Mesendoderm (in vitro differentiated cells): ENCODE data around the gene SDK1.

Experiments
- DNase-seq: peaks from one replicate; pipeline ENCODE4 v3.0.0; 2013
- H2AK5ac ChIP-seq: 2 replicates; pipeline ENCODE4 v1.6.1; 2013; ENCODE audit warnings: low read length, inconsistent platforms
- H2BK120ac ChIP-seq: 2 replicates; pipeline ENCODE4 v1.6.1; 2013; ENCODE audit warnings: low read depth, mild to moderate bottlenecking, low read length, moderate library complexity, mixed read lengths
- H2BK15ac ChIP-seq: replicated peaks from 2 replicates; pipeline ENCODE4 v1.6.1; 2013; ENCODE audit warnings: low read depth, mild to moderate bottlenecking, moderate library complexity
- H2BK5ac ChIP-seq: 2 replicates; pipeline ENCODE4 v1.6.1; 2013; ENCODE audit warnings: low read length, inconsistent platforms
- H3K18ac ChIP-seq: 2 replicates; pipeline ENCODE4 v1.6.1; 2013; ENCODE audit warnings: mild to moderate bottlenecking, low read length, mixed read lengths
- H3K23ac ChIP-seq: one replicate; pipeline ENCODE4 v1.6.1; 2013; ENCODE audit warnings: low read length
- H3K27ac ChIP-seq: 2 replicates; pipeline ENCODE4 v1.5.1; 2013; ENCODE audit warnings: low read depth, mild to moderate bottlenecking, inconsistent platforms, low read length, moderate library complexity
- H3K27me3 ChIP-seq: 2 replicates; pipeline ENCODE4 v1.6.1; 2013; ENCODE audit warnings: low read length, control low read depth, mild to moderate bottlenecking, inconsistent platforms; ENCODE audit not compliant: insufficient read depth, poor library complexity
- H3K36me3 ChIP-seq: 2 replicates; pipeline ENCODE4 v1.6.1; 2013; ENCODE audit warnings: low read length, inconsistent platforms; ENCODE audit not compliant: control insufficient read depth, insufficient read depth
- H3K4ac ChIP-seq: one replicate; pipeline ENCODE4 v1.6.1; 2013; ENCODE audit warnings: low read depth, mild to moderate bottlenecking, low read length, moderate library complexity
- H3K4me1 ChIP-seq: 2 replicates; pipeline ENCODE4 v1.6.1; 2013; ENCODE audit warnings: low read depth, low read length, inconsistent platforms; ENCODE audit not compliant: control insufficient read depth
- H3K4me2 ChIP-seq: 2 replicates; pipeline ENCODE4 v1.6.1; 2013; ENCODE audit warnings: low read length
- H3K4me3 ChIP-seq: 2 replicates; pipeline ENCODE4 v1.5.1; 2013; ENCODE audit warnings: mild to moderate bottlenecking, low read length
- H3K56ac ChIP-seq: one replicate; pipeline ENCODE4 v1.6.1; 2013; ENCODE audit warnings: low read length
- H3K79me1 ChIP-seq: 2 replicates; pipeline ENCODE4 v1.6.1; 2013; ENCODE audit warnings: low read length, inconsistent platforms
- H3K79me2 ChIP-seq: 2 replicates; pipeline ENCODE4 v1.6.1; 2013; ENCODE audit warnings: mild to moderate bottlenecking, low read length; ENCODE audit not compliant: control insufficient read depth, insufficient read depth
- H3K9ac ChIP-seq: 2 replicates; pipeline ENCODE4 v1.6.1; 2013; ENCODE audit warnings: low read length, inconsistent platforms
- H4K5ac ChIP-seq: one replicate; pipeline ENCODE4 v1.6.1; 2013; ENCODE audit warnings: low read length
- H4K8ac ChIP-seq: one replicate; pipeline ENCODE4 v1.6.1; 2013; ENCODE audit warnings: low read depth, mild to moderate bottlenecking, control low read depth, low read length, moderate library complexity
- WGBS: extraction: QIAGEN DNeasy Blood & Tissue Kit; methylation state at CpG from one replicate; pipeline ENCODE4 v1.1.7; 2013; ENCODE audit warnings: low lambda C conversion rate, missing lambda C conversion rate; ENCODE audit not compliant: insufficient coverage; ENCODE audit errors: extremely low coverage; 5-methylcytosine and 5-hydroxymethylcytosine counted together

Gene SDK1

GRCh38 chr7:4033996-4034395, 732.9 kb downstream of the SDK1 start:
- DNase-seq, result no peak
- Histone ChIP-seq H4K5ac (no peak overlapping the region), H3K18ac (no peak overlapping the region), H3K9ac (no peak overlapping the region), H3K4me2 (no peak overlapping the region), H3K56ac (no peak overlapping the region), H3K79me2 (no peaks in the 10 kb centered on the region), H3K4me3 (no peak overlapping the region), H2BK120ac (no peak overlapping the region), H3K23ac (no peak overlapping the region), H3K79me1 (no peaks in the 10 kb centered on the region), H2BK15ac (no peak overlapping the region), H2BK5ac (no peak overlapping the region), H3K36me3 (no peaks in the 10 kb centered on the region), H4K8ac (no peak overlapping the region), H2AK5ac (no peak overlapping the region), H3K27me3 (no peaks in the 10 kb centered on the region), H3K4me1 (no peaks in the 10 kb centered on the region), H3K27ac (no peak overlapping the region), H3K4ac (no peak overlapping the region)
- no CpG with 5 or more reads among the region's 12 CpGs for WGBS

GRCh38 chr7:4037308-4037707, 736.3 kb downstream of the SDK1 start:
- H3K79me1 ChIP-seq, result no peaks in the 10 kb centered on the region
- H2BK15ac ChIP-seq, result no peak overlapping the region
- H3K4me2 ChIP-seq, result no peak overlapping the region
- H2AK5ac ChIP-seq, result no peak overlapping the region
- H3K23ac ChIP-seq, result no peak overlapping the region
- no peak overlapping the region for H3K4ac ChIP-seq
- WGBS, result no CpG with 5 or more reads among the region's 4 CpGs
- no peak overlapping the region for H2BK120ac ChIP-seq
- no peaks in the 10 kb centered on the region for H3K27me3 ChIP-seq
- no peak overlapping the region for H3K27ac ChIP-seq
- H4K5ac ChIP-seq, result no peak overlapping the region
- no peak overlapping the region for H2BK5ac ChIP-seq
- no peak overlapping the region for H3K18ac ChIP-seq
- no peaks in the 10 kb centered on the region for H3K79me2 ChIP-seq
- no peak overlapping the region for H3K4me3 ChIP-seq
- H3K4me1 ChIP-seq, result no peaks in the 10 kb centered on the region
- H3K9ac ChIP-seq, result no peak overlapping the region
- no peak overlapping the region for H3K56ac ChIP-seq
- DNase-seq, result no peak
- no peaks in the 10 kb centered on the region for H3K36me3 ChIP-seq
- no peak overlapping the region for H4K8ac ChIP-seq

GRCh38 chr7:4037877-4038276, 736.8 kb downstream of the SDK1 start:
- Histone ChIP-seq H3K4ac (no peak overlapping the region), H3K79me1 (no peaks in the 10 kb centered on the region), H2AK5ac (no peak overlapping the region), H2BK120ac (no peak overlapping the region), H4K5ac (no peak overlapping the region), H2BK15ac (no peak overlapping the region), H3K18ac (no peak overlapping the region), H2BK5ac (no peak overlapping the region), H3K36me3 (no peaks in the 10 kb centered on the region), H3K27ac (no peak overlapping the region), H4K8ac (no peak overlapping the region), H3K4me2 (no peak overlapping the region), H3K9ac (no peak overlapping the region), H3K4me1 (no peaks in the 10 kb centered on the region), H3K4me3 (no peak overlapping the region), H3K27me3 (no peaks in the 10 kb centered on the region), H3K56ac (no peak overlapping the region), H3K79me2 (no peaks in the 10 kb centered on the region), H3K23ac (no peak overlapping the region)
- no CpG with 5 or more reads among the region's 4 CpGs for WGBS
- no peak for DNase-seq

GRCh38 chr7:4040109-4040928, 739.3 kb downstream of the SDK1 start:
- DNase-seq, result peak; percentile 35

DNA sequence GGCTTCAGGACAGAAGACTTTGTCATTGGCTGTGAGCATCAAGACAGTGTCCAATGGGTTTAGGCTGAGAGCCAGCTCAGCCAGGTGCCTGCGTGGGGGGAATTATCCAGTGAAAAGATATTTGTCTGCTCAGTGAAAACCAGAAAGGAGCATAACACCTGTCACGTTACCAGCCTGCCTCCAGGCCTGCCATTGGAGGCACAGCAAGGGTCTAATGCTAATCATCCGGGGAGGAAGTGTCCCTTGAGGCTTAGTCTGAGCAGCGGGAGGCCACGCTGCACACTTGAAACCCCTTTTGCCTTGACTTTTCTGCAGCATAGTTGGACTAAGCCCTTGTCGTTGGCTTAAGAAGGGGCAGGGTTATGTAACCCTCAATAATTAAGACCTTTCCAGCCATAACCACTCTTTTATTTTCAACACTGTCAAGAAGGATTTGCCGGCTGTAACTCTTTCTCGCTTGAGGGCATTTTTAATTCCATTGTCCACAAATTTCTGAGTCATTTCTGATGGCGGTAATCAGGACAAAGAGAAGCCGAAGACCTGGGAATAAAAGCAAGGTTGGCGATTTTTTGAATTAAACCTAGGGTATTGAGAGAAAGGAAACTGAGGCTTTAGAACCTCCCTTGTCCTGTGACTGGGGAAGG, 741.5 kb downstream of the SDK1 start:
- H2BK120ac ChIP-seq, result no peak overlapping the region
- H3K4ac ChIP-seq, result no peak overlapping the region
- no peak overlapping the region for H2BK5ac ChIP-seq
- no peaks in the 10 kb centered on the region for H3K79me2 ChIP-seq
- H2AK5ac ChIP-seq, result no peak overlapping the region
- H3K4me1 ChIP-seq, result no peaks in the 10 kb centered on the region
- WGBS, result no CpG with 5 or more reads among the region's 11 CpGs
- no peak overlapping the region for H3K18ac ChIP-seq
- no peaks in the 10 kb centered on the region for H3K36me3 ChIP-seq
- no peak overlapping the region for H3K4me2 ChIP-seq
- H3K27me3 ChIP-seq, result no peaks in the 10 kb centered on the region
- no peak for DNase-seq
- no peak overlapping the region for H3K4me3 ChIP-seq
- H3K79me1 ChIP-seq, result no peaks in the 10 kb centered on the region
- H4K5ac ChIP-seq, result no peak overlapping the region
- no peak overlapping the region for H3K23ac ChIP-seq
- H3K9ac ChIP-seq, result no peak overlapping the region
- no peak overlapping the region for H3K27ac ChIP-seq
- no peak overlapping the region for H2BK15ac ChIP-seq
- no peak overlapping the region for H4K8ac ChIP-seq
- no peak overlapping the region for H3K56ac ChIP-seq

More at GRCh38 chr7:4040109-4040928, 739.3 kb downstream of the SDK1 start:
- Histone ChIP-seq H3K36me3 (no peaks in the 10 kb centered on the region), H2BK15ac (no peak overlapping the region), H2BK5ac (no peak overlapping the region), H3K79me1 (no peaks in the 10 kb centered on the region), H4K8ac (no peak overlapping the region), H3K4me1 (no peaks in the 10 kb centered on the region), H3K4me3 (no peak overlapping the region), H3K27me3 (no peaks in the 10 kb centered on the region), H3K4me2 (no peak overlapping the region), H3K9ac (no peak overlapping the region), H3K4ac (no peak overlapping the region), H3K23ac (no peak overlapping the region), H2BK120ac (no peak overlapping the region), H3K27ac (no peak overlapping the region), H3K18ac (no peak overlapping the region), H3K79me2 (no peaks in the 10 kb centered on the region), H3K56ac (no peak overlapping the region), H4K5ac (no peak overlapping the region), H2AK5ac (no peak overlapping the region)
- WGBS, result no CpG with 5 or more reads among the region's 20 CpGs
